SK-N-SH treated with all-trans-retinoic acid at 6 μM for 48 hours (cell line): ENCODE data around the gene ACOT13.

Source experiments
- ARNTL ChIP-seq: fragments of 450-650 bp; formaldehyde crosslinking; IDR thresholded peaks from 2 replicates; pipeline ENCODE4 v1.5.0; 2020; ENCODE audit warnings: low read depth, mild to moderate bottlenecking, moderate library complexity, borderline replicate concordance
- OSR1 ChIP-seq: fragments of 250-450 bp; sonication (Bioruptor Pico); IDR thresholded peaks from 2 replicates; pipeline ENCODE4 v1.8.0; 2022; ENCODE audit warnings: moderate library complexity, mild to moderate bottlenecking, inconsistent platforms
- PATZ1 ChIP-seq: fragments of 250-450 bp; sonication (Bioruptor Pico); IDR thresholded peaks from 2 replicates; pipeline ENCODE4 v1.8.0; 2020; ENCODE audit warnings: mild to moderate bottlenecking, moderate library complexity, borderline replicate concordance
- PPARA ChIP-seq: fragments of 250-450 bp; sonication (Bioruptor Pico); IDR thresholded peaks from 2 replicates; pipeline ENCODE4 v1.5.0; 2020; ENCODE audit warnings: mild to moderate bottlenecking, borderline replicate concordance
- SNAI2 ChIP-seq: fragments of 250-450 bp; sonication (Bioruptor Pico); IDR thresholded peaks from 2 replicates; pipeline ENCODE4 v1.5.0; 2020; ENCODE audit warnings: mild to moderate bottlenecking, moderate library complexity
- ZC3H10 ChIP-seq: fragments of 250-450 bp; sonication (Bioruptor Pico); IDR thresholded peaks from 2 replicates; pipeline ENCODE4 v1.5.1; 2021; ENCODE audit warnings: mild to moderate bottlenecking, moderate library complexity
- ZFP30 ChIP-seq: fragments of 450-650 bp; formaldehyde crosslinking; IDR thresholded peaks from 2 replicates; pipeline ENCODE4 v1.5.0; 2022; ENCODE audit warnings: mild to moderate bottlenecking, moderate library complexity
- ZNF70 ChIP-seq: fragments of 450-650 bp; formaldehyde crosslinking; IDR thresholded peaks from 2 replicates; pipeline ENCODE4 v1.5.0; 2020; ENCODE audit warnings: mild to moderate bottlenecking, moderate library complexity
- TF ChIP-seq, protein P1 (sequence below): fragments of 250-450 bp; sonication (Bioruptor Pico); IDR thresholded peaks from 2 replicates; pipeline ENCODE4 v1.5.0; 2020; ENCODE audit warnings: mild to moderate bottlenecking, moderate library complexity
- TF ChIP-seq, protein P2 (sequence below): fragments of 250-450 bp; sonication (Bioruptor Pico); IDR thresholded peaks from 2 replicates; pipeline ENCODE4 v1.8.0; 2021; ENCODE audit warnings: low read depth, mild to moderate bottlenecking, moderate library complexity, borderline replicate concordance

DNA sequence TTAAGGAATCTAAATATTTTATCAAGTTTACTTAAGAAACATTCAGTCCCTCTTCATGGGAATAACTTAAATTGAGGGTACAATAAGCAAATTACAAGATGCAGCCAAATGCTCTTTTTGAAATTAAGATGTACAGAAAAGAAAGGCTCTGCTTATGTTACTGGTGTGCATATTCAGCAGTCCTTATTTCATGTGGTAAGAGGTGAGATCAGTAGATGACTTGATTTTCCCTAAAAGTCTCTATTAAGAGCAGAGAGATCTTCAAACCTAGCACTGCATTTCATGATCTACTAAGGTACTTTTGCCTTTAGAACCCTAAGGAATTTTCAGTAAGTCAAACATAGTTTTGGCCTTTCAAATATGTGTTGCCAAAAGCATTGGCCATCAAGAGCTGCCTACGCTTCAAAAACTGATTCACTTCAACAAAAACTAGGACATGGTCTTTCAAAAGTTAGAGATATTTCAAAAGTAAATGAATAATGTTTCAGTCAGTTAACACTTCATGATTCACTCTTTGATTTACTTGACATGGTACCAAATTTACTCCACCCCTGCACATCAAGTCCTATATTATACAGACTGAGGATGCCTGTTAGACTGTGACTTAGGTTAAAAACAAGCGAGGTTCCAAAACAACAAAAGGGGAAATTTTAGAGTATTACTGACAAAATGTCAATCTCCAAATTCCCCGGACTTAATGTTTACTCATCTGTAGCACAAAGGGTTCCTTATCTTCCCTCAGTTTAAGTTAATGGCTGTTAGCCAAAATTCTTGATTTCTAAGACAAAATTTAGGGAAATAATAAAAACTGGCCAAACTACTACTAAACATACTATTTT, 32.9 kb downstream of the ACOT13 start:
- TF ChIP-seq ZFP30 (CRISPR knock-in tag) (no peak), ZNF70 (no peak), PPARA (no peak), ARNTL (CRISPR knock-in tag) (no peak), ZC3H10 (CRISPR knock-in tag) (no peak), OSR1 (no peak), PATZ1 (CRISPR knock-in tag) (no peak), SNAI2 (CRISPR knock-in tag) (no peak)
- TF ChIP-seq, protein P1, sequence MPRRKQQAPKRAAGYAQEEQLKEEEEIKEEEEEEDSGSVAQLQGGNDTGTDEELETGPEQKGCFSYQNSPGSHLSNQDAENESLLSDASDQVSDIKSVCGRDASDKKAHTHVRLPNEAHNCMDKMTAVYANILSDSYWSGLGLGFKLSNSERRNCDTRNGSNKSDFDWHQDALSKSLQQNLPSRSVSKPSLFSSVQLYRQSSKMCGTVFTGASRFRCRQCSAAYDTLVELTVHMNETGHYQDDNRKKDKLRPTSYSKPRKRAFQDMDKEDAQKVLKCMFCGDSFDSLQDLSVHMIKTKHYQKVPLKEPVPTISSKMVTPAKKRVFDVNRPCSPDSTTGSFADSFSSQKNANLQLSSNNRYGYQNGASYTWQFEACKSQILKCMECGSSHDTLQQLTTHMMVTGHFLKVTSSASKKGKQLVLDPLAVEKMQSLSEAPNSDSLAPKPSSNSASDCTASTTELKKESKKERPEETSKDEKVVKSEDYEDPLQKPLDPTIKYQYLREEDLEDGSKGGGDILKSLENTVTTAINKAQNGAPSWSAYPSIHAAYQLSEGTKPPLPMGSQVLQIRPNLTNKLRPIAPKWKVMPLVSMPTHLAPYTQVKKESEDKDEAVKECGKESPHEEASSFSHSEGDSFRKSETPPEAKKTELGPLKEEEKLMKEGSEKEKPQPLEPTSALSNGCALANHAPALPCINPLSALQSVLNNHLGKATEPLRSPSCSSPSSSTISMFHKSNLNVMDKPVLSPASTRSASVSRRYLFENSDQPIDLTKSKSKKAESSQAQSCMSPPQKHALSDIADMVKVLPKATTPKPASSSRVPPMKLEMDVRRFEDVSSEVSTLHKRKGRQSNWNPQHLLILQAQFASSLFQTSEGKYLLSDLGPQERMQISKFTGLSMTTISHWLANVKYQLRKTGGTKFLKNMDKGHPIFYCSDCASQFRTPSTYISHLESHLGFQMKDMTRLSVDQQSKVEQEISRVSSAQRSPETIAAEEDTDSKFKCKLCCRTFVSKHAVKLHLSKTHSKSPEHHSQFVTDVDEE (CRISPR knock-in tag) = no peak
- TF ChIP-seq, protein P2, sequence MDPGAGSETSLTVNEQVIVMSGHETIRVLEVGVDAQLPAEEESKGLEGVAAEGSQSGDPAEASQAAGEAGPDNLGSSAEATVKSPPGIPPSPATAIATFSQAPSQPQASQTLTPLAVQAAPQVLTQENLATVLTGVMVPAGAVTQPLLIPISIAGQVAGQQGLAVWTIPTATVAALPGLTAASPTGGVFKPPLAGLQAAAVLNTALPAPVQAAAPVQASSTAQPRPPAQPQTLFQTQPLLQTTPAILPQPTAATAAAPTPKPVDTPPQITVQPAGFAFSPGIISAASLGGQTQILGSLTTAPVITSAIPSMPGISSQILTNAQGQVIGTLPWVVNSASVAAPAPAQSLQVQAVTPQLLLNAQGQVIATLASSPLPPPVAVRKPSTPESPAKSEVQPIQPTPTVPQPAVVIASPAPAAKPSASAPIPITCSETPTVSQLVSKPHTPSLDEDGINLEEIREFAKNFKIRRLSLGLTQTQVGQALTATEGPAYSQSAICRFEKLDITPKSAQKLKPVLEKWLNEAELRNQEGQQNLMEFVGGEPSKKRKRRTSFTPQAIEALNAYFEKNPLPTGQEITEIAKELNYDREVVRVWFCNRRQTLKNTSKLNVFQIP (CRISPR knock-in tag) = no peak
